Panc1 (cell line): ENCODE measurements around the gene GSTT2. TPM values are rescaled to one million over a fixed set of nuclear protein-coding genes. Genes with fewer than 3 reads are reported as not detected.
"Not testable (repeated sequence)": the region's sequence is repeated elsewhere in the genome, so short reads cannot be mapped to it uniquely, and the experiment has no call there.

Experiments
- ATAC-seq: fragments of 200-7000 bp; cut with Tn5 transposase; 2 replicates; pipeline ENCODE4 v1.9.1; 2020; ENCODE audit warnings: mild to moderate bottlenecking, moderate library complexity
- BruUV-seq: library from RNA; stranded (reverse); fragments of 400-500 nt; replicated peaks from 2 replicates; lab custom pipeline; 2021; lab: Mats Ljungman, UMichigan
- CTCF ChIA-PET: fragments of 300-600 bp; sonication (Branson Sonifier 250); formaldehyde crosslinking; loops from one replicate; lab custom pipeline; 2022; ENCODE audit warnings: antibody characterized with exemption; lab: Charles Lee
- POLR2A ChIA-PET: fragments of 300-600 bp; sonication (Branson Sonifier 250); formaldehyde crosslinking; loops from one replicate; lab custom pipeline; 2022; ENCODE audit warnings: antibody characterized with exemption; lab: Charles Lee
- DNase-seq: peaks from one replicate; pipeline ENCODE4 v3.0.0-alpha.2; 2010; ENCODE audit warnings: low read depth, low spot score
- H3K27ac ChIP-seq: 2 replicates; pipeline ENCODE4 v1.5.1; 2011; ENCODE audit warnings: mild to moderate bottlenecking, low read length, inconsistent platforms
- H3K27me3 ChIP-seq: fragments of 200-500 bp; sonication (Bioruptor generic); 2 replicates; pipeline ENCODE4 v1.6.0; 2014; ENCODE audit warnings: low read length, inconsistent platforms; ENCODE audit not compliant: control insufficient read depth, insufficient read depth
- H3K36me3 ChIP-seq: fragments of 200-500 bp; sonication (Bioruptor generic); 2 replicates; pipeline ENCODE4 v1.5.1; 2014; ENCODE audit warnings: inconsistent platforms, mild to moderate bottlenecking, low read length, moderate library complexity; ENCODE audit not compliant: control insufficient read depth, insufficient read depth
- H3K4me1 ChIP-seq: 2 replicates; pipeline ENCODE4 v1.5.1; 2011; ENCODE audit warnings: inconsistent platforms, mild to moderate bottlenecking, low read length, moderate library complexity; ENCODE audit not compliant: control insufficient read depth, insufficient read depth
- H3K4me3 ChIP-seq, 2 experiments: 2 replicates each; pipeline ENCODE4 v1.5.1; 2011 to 2012; ENCODE audit warnings: low read depth in 2 of 2, low read length in 2 of 2, mild to moderate bottlenecking in 2 of 2, inconsistent platforms in 1 of 2, moderate library complexity in 1 of 2
- H3K9me3 ChIP-seq: fragments of 200-500 bp; sonication (Bioruptor generic); 2 replicates; pipeline ENCODE4 v1.5.1; 2014; ENCODE audit warnings: low read depth, mild to moderate bottlenecking, inconsistent platforms, low read length, moderate library complexity; ENCODE audit not compliant: control insufficient read depth, insufficient read depth
- CTCF ChIP-seq: fragments of 450-650 bp; IDR thresholded peaks from 2 replicates; pipeline ENCODE4 v1.5.1; 2017; ENCODE audit warnings: mild to moderate bottlenecking
- in situ Hi-C: cut with HindIII; loops from 2 replicates; pipeline ENCODE4 v1.10.0; 2016; ENCODE audit warnings: low sequenced_read_pairs, low pct_unique_long_range_greater_than_20kb
- intact Hi-C: fragments of 100-400 bp; cut with micrococcal nuclease; formaldehyde crosslinking; loops from one replicate; pipeline ENCODE4 v1.10.0; 2022; ENCODE audit not compliant: unreplicated experiment
- total RNA-seq: library from RNA; stranded (reverse); gene quantifications from one replicate; pipeline ENCODE4 v1.2.1, GENCODE V29; 2021; ENCODE audit not compliant: unreplicated experiment

Gene GSTT2
- total RNA-seq, 1 experiment from 2014 or later, result 0.26 TPM

- intact Hi-C loops, CTCF ChIA-PET, H3K27ac ChIP-seq, H3K36me3 ChIP-seq, H3K27me3 ChIP-seq, H3K4me1 ChIP-seq, BruUV-seq, H3K4me3 ChIP-seq, in situ Hi-C loops, H3K9me3 ChIP-seq, POLR2A ChIA-PET: not testable (repeated sequence)
- DNase-seq, result peak; percentile 42
- ATAC-seq, result peak; percentile 71; the same call in 1 of the 2 replicates
- peak; percentile 73 for TF ChIP-seq CTCF
These were observed 23.5 kb upstream of the GSTT2 start for GRCh38 chr22:23956301-23956900.

GRCh38 chr22:23961084-23961771, 18.7 kb upstream of the GSTT2 start, which contains the start of gene GSTT2B:
TSS of gene GSTT2B (minus strand) at chr22:23961195. CDS start at chr22:23961131, 64 bp downstream.
- DNase-seq, H3K27me3 ChIP-seq, H3K36me3 ChIP-seq, H3K9me3 ChIP-seq, H3K4me1 ChIP-seq, CTCF ChIA-PET, intact Hi-C loops, in situ Hi-C loops, BruUV-seq, POLR2A ChIA-PET, H3K27ac ChIP-seq: not testable (repeated sequence)
- H3K4me3 ChIP-seq, result 0 out of 4 replicates have a peak within 1 kb of the TSS, but pooled peaks of 1 of the 2 experiments have one; percentile 9
- peak; percentile 92 for ATAC-seq

GRCh38 chr22:23966094-23966493, 13.8 kb upstream of the GSTT2 start:
- in situ Hi-C loops, H3K4me1 ChIP-seq, intact Hi-C loops, H3K27me3 ChIP-seq, H3K27ac ChIP-seq, H3K4me3 ChIP-seq, BruUV-seq, H3K9me3 ChIP-seq, H3K36me3 ChIP-seq, DNase-seq, POLR2A ChIA-PET, CTCF ChIA-PET: not testable (repeated sequence)
- ATAC-seq, result peak; percentile 71

GRCh38 chr22:23966568-23966967, 13.4 kb upstream of the GSTT2 start, which contains the start of gene DDTL:
TSS of gene DDTL (plus strand) at chr22:23966888. CDS start at chr22:23966915, 27 bp downstream.
- H3K27ac ChIP-seq, DNase-seq, H3K4me1 ChIP-seq, intact Hi-C loops, H3K27me3 ChIP-seq, in situ Hi-C loops, H3K9me3 ChIP-seq, H3K4me3 ChIP-seq, POLR2A ChIA-PET, BruUV-seq, CTCF ChIA-PET, H3K36me3 ChIP-seq: not testable (repeated sequence)
- ATAC-seq, result peak; percentile 97
